Sigmoid colon (tissue), 4 donors: Measurements from ENCODE around the gene DCAF7.

Source experiments
- CTCF ChIP-seq, 4 experiments: fragments of 450-650 bp in 3 of 4; fragments of 200-600 bp in 1 of 4; IDR thresholded peaks; one replicate each; pipeline ENCODE4 v1.5.1; 2016 to 2019; ENCODE audit warnings: antibody characterized with exemption in 4 of 4, mild to moderate bottlenecking in 3 of 4, moderate library complexity in 2 of 4
- POLR2A ChIP-seq, 2 donors: fragments of 450-650 bp; IDR thresholded peaks; one replicate each; pipeline ENCODE4 v1.6.1; 2016; ENCODE audit warnings: antibody characterized with exemption in 2 of 2, mild to moderate bottlenecking in 2 of 2, moderate library complexity in 2 of 2
- POLR2AphosphoS5 ChIP-seq, 4 donors: sonication (generic); formaldehyde crosslinking; IDR thresholded peaks; one replicate each; pipeline ENCODE4 v1.6.1; 2017; ENCODE audit warnings: antibody characterized with exemption in 4 of 4

GRCh38 chr17:63525190-63525946 lies 24.9 kb upstream of the DCAF7 start:
- TF ChIP-seq POLR2A (IDR thresholded peaks at IDR 0.05) (no peak), CTCF (IDR thresholded peaks at IDR 0.05) (no peak), POLR2AphosphoS5 (IDR thresholded peaks at IDR 0.05) (no peak)
